SW480 (cell line): ENCODE measurements around the gene AGER.
"Not testable (repeated sequence)": the region's sequence is repeated elsewhere in the genome, so short reads cannot be mapped to it uniquely, and the experiment has no call there.

Source experiments
- DNase-seq: peaks from one replicate; pipeline ENCODE4 v3.0.0-alpha.2; 2016; ENCODE audit warnings: low spot score

Gene AGER

DNA sequence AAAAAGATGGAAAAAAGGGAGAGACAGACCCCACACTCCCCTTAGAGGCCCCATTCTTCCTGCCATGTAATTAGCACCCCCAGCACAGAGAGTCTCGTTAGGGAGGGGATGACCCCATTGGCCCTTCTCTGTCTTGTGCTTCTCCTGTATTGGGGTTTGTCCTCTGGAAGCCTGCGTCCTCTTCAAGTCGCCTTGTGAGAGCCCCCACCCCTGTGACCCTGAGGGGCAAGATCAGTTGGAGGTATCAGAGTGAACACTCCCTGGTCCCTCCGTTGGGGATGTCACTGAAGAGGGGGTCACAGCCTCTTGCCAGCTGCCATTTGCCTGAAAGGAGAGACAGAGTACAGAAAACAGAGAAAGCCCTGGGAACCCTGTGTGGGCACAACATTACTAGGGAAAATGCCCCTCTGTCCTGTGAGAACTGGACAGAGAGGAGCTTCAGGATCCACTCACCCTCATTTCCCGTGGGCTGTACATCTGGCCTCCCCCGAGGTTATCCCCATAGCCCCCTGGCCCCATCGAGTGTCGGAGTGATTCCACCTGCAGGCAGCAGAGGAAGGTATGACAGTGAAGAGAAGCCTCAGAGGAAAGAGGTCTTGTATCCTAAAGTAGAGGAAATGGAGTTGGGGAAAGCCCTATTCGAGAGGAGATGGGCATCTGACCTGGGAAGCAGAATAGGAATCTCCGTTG is 2.2 kb upstream of the AGER start:
- DNase-seq, result not testable (repeated sequence)

DNA sequence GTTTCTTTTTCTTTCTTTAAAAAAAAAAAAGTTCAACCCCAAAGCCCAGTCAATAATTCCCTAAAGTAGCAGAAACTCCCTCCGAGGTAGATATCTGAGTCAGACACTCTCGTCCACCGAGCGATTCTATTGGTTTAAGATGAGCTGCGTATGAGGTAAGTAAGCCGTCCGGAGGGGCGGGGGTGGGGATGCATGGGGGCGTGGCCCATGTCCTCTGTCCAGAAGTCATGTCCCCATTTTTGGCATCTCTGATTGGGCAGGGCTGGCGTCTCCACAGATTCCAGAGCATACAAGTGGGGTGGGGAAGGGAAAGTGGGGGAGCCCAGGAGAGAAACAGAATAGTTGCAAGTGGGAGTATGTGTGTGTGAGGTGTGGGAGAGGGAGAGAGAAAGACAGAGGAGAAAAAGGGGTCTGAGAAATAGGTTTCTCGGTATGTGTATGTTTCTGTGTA is 1.7 kb upstream of the AGER start:
- DNase-seq, result peak; percentile 36

DNA sequence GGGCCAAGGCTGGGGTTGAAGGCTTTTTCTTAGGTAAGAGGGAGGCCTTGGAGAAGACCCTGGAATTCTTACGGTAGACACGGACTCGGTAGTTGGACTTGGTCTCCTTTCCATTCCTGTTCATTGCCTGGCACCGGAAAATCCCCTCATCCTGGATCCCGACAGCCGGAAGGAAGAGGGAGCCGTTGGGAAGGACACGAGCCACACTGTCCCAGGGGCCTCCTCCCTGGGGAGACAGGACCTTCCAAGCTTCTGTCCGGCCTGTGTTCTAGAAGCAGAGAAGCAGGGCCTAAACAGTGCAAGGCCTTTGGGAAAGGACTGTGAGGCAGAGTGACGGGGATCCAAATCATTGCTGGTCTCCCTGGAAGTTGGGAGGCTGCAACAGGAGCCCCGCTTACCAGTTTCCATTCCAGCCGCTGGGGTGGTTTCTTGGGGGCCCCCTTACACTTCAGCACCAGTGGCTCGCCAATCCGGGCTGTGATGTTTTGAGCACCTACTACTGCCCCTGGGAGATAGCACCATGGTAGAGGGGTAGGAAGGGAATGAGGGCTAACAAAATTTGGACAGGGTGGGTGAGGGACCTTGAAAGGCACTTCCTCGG is 470 bp downstream of the AGER start:
- no peak for DNase-seq

DNA sequence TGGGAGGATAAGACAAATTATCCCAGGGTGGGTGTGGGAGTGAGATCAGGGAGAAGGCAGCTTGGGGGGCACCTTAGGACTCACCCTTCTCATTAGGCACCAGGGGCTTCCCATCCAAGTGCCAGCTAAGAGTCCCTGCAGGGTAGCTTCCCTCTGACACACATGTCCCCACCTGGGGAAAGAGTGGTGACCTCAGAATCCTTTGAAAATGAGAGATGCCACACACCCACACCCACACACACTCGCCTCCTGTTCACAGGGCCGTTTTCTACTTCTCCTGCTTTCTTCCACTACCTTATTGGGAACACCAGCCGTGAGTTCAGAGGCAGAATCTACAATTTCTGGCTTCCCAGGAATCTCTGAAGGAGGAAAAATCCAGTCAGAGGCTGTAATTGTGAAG is 1.0 kb downstream of the AGER start:
- no peak for DNase-seq

DNA sequence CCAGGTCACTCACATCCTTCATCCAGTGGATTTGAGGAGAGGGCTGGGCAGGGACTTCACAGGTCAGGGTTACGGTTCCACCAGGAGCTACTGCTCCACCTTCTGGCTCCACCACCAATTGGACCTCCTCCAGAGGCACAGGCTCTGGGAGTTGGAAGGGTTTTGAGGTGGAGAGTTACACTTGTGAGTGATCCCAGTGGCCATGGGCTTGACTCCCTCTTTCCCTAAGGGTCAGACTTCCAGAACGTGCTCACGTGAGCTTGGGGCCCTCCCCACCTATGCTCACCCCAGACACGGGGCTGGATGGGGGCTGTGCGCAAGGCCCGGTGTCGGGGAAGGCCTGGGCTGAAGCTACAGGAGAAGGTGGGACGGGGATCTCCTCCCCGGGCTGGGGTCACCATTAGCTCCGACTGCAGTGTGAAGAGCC is 1.5 kb downstream of the AGER start:
- DNase-seq, result no peak

DNA sequence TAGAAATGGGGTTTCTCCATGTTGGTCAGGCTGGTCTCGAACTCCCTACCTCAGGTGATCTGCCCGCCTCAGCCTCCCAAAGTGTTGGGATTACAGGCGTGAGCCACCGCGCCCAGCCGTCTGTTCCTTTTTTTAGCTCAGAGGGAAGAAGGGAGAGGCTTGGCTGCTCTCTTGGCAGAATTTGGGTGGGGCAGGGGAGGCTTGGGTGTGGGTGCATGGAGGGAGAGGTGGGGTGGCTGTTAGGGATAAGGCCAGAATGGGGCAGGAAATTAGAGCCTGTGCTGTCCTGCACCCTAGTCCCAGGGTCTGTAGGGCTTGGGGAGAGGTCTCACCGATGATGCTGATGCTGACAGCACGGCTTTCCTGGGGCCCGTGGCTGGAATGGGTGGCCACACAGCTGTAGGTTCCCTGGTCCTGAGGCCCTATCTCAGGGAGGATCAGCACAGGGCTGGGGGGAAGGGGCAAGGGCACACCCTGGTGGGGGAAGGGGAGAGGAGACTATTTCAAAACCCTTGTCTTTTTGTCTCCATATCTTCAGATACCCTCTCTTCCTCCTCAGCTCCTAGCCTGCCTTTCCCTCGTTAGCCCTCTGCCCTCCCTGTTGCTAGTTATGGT is 2.0 kb downstream of the AGER start:
- DNase-seq, result no peak

DNA sequence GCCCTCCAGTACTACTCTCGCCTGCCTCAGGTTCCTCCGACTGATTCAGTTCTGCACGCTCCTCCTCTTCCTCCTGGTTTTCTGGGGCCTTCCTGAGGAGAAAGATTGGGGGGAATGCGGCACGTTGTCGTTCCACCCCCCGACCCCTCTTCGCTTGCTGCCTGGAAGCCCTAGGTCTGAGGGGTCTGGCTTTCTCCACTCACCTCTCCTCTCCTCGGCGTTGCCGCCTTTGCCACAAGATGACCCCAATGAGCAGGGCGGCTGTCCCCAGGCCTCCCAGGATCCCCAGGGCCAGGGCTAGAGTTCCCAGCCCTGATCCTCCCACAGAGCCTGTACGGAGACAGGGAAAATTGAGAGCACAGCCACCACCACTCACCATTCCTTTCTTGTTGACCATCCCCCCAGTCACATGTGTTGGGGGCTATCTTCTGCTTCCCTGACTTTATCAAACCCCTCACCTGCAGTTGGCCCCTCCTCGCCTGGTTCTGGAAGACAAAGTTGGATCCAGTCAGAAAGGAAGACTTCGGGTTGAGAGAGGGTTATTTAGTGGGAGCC is 2.8 kb downstream of the AGER start:
- no peak for DNase-seq

DNA sequence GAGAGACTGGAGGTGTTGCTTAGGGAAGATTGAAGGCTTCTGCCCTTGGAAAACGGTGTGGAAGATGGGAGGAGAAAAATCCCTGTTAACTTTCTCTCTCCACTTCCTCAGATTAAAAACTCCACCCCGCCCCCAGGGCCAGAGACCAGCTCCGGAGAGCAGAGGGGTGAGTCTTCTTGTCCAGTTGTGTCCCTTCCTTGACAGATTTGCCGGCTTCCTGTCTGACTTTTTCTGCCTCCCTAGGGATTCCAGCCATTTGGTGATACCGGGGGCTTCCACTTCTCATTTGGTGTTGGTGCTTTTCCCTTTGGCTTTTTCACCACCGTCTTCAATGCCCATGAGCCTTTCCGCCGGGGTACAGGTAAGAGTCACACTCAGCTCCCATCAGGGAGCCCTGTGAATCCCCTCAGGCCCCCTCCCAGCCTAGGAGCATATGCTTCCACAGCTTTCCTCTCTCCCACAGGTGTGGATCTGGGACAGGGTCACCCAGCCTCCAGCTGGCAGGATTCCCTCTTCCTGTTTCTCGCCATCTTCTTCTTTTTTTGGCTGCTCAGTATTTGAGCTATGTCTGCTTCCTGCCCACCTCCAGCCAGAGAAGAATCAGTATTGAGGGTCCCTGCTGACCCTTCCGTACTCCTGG is 4.2 kb downstream of the AGER start:
- DNase-seq, result no peak

DNA sequence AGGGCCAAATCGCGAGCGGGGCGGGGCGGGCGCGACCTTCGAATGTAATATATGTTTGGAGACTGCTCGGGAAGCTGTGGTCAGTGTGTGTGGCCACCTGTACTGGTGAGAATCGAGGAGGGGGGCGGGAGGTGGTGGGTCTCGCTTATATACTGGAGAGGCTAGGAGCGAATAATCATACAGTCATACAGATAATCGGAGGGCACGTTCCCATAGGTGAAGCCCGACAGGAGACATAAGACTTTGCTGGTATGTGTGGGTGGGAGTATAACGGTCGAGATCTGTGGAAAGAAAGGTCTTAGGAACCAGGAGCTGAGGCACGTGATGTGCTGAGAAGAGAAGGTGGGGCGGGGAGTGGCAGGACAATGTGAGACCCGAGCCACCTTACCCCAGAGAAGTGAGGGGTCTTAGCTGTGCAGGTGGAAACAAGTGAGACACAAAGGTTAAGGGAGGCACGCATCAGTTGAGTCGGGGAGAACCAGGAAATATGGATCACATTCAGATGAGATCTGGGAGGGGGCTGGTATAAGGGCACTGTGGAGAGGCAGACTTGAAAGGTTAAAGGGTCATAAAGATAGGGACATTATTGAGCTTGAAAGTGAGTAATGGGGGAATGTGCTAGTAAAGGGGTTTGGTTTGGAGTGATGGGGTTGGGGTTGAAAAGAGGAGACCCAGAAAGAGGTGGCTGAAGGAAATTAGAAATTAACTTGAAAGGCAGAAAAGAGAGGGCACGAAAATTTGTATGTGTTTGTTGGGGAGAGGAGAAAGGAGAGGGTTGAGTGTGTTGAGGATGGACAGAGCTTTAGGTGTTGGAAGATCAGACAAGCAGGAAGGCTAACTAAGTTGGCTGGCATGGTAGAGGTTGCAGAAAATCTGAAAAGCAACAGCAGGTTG is 5.3 kb downstream of the AGER start:
- peak; percentile 11 for DNase-seq

DNA sequence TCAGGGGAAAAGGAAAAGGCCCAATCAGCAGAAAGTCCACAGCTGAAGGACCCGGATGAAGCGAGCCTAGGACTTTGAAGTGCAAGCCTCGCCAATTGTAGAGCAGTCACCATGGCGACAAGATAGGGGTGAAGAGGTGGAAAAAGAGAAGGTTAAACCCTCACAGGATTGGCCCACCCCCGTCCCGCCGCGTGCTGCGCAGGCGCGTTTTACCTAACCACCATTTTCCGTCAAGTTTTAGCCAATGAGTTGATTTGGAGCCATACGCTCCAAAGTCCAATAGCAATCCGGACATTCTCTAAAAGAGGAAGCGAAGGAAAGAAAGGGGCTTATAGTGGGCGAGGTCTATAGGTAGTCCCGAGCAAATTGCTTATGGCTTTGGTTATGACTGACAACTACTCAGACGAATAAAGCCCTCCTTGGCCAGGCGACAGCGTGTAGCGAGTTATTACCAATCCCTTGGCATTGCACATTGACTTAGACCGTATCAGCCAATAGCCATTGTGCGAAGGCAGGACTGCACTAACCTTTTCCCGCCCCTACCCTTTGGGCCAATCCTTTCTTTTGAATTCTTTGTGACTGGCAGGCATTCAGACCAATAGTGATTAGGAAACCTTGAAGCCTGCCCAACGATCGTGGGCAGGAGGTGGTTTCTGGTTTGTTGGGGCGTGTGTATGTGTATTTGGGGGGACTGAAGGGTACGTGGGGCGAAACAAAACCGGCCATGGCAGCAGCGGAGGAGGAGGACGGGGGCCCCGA is 6.1 kb downstream of the AGER start, which contains the start of gene RNF5:
RNF5 (plus strand) TSS at position 618 of the 759 bp plus-strand sequence; CDS start at position 725, 107 bp downstream.
- peak; percentile 99 for DNase-seq

DNA sequence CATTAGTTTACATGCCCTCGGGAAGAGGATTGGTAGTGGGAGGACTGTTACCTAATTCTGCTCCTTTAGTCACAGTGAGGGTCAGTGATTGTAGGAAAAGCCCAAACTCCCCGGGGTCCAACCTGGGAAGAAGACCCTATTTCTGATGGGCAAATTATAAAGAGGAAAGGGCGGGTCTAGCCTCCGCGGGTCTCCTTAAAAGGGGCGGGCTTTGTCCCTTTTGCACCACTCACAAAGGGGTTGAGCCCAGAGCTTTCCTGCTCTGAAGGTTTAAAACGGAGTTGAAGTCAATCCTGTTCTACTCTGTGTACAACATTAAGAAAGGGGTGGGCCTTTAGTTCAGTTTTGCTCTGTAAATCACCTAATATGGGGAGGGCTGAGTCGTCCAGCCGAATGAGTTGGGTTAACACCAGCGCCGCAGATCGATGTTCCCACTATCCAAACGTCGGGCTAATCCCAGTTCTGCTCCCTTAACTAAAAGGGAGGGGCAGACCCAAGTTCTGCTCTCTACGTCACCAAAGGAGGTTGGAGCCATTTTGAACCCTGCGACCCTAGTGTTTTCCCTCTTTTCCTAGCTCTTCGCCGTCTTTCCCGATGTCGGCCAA is 6.8 kb downstream of the AGER start:
- DNase-seq, result no peak

DNA sequence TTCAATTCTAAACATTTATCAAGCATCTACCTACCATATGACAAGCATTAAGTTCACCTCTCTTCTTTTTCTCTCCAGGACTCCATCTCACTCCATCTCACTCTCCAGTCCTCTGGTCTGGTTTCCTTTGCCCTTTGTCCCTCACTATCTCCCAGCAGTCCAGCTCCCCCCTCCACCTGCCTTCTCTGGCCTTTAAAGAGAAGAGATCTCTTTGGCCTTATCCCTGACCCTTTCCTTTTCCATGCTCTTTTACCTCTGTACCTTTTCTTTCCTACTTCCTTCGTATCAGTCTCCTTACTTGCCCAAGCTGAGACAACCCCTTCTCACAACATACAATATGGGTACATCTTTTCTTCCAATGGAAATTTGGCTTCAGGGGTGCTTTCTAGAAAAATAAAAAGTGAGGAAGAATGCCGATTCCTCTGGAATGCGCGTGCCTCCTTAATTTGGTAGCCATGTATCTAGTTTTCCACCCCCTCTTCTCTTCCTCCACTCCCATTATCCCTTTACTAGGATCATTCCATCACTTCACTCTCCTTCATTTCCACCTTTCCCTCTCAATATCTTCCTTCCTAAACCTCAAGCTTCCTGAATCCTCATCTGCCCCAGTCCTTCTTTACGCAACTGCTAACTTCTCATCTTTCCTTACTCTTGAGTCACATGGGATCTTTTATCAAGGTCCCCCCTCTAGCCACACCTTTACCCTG is 7.4 kb downstream of the AGER start:
- peak; percentile 48 for DNase-seq

DNA sequence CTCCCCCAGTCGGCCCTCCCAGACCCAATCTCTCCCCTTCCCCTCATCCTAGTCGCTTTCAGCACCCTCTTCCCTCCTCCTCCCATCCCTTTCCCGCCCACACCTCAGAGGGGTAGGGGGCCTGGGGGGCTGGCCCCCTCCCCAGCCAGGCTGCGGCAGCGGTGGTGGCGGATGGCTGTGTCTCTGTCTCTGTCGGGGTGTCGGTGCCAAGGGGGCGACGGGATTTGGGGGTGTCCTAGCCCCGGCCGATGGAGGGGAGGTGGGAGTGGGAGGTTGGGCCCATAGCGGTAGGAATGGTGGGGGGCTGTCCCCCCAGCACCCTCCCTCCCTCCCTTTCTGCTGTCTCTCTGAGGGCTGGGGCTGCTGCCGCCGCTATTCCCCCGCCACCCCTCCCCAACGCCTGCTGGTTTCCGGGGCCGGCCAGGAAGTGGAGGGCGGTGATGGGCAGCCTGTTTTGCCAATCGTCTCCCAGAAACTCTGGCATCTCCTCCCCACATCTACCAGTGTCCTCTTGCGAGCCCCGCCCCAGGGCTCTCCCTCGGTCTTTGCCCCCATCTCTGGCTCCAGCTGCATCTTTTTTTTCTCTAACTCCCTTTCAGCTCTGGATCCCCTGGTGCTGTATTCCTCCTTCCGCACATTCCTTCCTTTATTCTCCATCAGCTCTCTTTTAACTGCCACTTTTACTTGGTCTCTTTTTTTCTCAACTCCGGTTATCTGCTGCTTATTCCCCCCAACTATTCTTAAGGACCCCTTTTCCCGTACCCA is 8.2 kb downstream of the AGER start, which contains the start of gene AGPAT1:
AGPAT1 (minus strand) TSS at position 374 of the 765 bp plus-strand sequence. CDS start 4,588 bp downstream, outside the sequence.
- peak; percentile 89 for DNase-seq

DNA sequence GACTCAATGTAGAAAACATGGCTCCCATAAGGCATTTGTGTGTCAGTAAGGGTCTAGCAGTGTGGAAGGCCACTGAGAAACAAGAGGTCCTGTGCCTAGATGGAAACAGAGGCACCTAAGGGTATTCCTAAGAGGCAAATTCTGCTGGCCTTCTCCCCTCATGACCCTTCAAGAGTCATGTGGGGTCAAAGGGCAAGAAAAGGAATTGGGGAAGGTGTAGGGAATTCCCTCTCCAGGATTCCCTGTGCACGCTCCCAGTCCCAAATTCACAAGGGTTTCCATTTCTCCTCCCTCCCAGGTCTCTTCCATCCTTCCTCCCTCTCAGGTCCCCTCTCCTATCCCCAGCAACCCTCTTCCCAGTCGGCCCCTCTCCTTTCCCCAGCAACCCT is 8.7 kb downstream of the AGER start:
- DNase-seq, result no peak

DNA sequence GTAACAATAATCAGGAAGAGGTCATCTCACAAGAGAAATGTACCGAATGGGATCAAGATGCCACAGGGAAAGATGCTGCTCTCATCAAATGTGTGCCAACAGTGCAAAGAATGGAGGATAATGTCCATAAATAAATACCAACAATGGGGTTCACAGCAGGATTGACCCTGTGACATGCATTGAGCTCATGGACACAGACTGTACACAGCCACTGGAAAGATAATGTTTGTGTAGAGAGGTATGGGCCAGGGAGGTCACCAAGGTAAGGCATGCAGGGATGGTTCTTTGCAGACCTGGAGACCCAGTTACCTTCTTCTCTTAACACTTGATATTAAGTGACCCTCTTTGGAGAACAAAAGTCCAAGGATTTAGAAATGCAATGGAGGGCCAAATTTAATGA is 9.6 kb downstream of the AGER start:
- DNase-seq, result no peak

DNA sequence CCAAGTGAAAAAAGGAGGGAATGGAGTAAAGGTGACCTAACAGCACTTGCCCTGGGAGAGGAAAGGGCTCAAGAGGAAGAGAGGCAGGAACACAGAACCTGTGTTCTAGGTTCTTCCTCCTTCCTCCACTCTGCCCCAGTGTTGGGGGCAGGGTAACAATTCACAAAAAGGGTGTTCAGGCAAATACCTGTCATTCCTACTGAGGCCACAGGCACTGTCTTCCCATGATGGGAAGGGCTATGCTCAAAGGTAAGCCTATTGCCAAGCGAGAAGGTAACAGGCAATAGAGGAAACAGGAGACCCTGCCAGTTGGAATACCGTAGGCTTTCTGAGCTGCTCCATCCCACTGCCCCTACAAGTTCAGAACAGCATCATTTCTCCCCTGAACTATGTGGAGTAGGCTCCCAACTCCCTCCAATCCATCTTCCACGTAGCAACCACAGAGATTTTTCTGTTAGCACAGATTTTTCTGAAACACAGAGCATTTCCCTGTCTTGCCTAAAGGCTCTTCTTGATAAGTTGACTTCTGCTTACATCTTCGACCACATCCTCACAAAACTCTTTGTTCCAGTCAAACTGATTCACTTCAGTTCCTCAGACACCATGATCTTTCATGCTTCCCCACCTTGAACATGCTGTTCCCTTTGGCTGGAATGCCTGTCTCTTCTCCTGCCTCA is 10.9 kb downstream of the AGER start:
- peak; percentile 9 for DNase-seq

DNA sequence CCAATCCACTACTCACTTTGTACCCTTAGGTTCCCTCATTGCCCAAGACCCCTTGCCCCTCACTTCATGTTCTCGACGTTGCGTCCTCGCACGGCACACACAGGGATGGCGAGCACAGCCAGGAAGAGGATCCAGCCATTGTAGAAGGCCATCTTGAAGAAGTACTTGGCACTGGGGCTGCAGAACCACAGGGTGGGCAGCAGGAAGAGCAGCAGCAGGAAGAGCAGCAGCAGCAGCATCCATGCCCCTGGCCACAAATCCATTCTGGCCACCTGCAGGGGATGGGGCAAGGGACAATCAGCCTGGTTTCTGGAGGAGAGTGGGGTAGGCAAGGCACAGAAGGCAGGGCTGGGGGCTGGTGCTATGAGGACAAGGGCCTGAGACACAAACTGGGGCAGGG is 12.8 kb downstream of the AGER start:
- no peak for DNase-seq

DNA sequence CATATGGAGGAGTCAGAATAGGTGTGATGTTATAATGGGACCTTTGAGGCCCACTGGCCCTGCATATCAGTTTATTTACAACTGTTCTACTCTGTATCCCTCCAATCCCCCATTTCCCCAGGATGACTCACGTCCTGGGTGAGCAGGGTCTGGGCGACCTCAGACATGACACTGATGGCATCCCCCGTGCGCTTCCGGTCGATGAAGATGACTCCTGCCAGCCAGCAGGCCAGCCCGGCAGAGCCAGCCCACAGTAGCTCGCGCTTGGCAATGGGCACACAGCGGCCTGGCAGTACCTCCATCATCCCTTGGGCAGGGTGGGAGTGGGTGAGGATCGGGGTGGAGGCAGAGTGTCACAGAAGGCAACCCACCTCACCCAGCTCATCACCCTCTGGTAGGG is 13.8 kb downstream of the AGER start:
- DNase-seq, result no peak
